Epithelial cell of esophagus (primary cell): Measurements from ENCODE around the gene RNF145.
"Not testable (repeated sequence)": the region's sequence is repeated elsewhere in the genome, so short reads cannot be mapped to it uniquely, and the experiment has no call there.

Experiments
- DNase-seq: peaks from one replicate; pipeline ENCODE4 v3.0.0; 2010; ENCODE audit warnings: low read depth
- H3K4me3 ChIP-seq: 2 replicates; pipeline ENCODE4 v1.5.1; 2011; ENCODE audit warnings: mild to moderate bottlenecking, low read length, control low read depth
- TF ChIP-seq, protein P1 (sequence below): IDR thresholded peaks from 2 replicates; pipeline ENCODE4 v1.5.1; 2011; ENCODE audit warnings: low read depth, mild to moderate bottlenecking, low read length, control low read depth, inconsistent platforms; ENCODE audit not compliant: insufficient read depth; ENCODE audit errors: missing control alignments

RNF145 gene

DNA sequence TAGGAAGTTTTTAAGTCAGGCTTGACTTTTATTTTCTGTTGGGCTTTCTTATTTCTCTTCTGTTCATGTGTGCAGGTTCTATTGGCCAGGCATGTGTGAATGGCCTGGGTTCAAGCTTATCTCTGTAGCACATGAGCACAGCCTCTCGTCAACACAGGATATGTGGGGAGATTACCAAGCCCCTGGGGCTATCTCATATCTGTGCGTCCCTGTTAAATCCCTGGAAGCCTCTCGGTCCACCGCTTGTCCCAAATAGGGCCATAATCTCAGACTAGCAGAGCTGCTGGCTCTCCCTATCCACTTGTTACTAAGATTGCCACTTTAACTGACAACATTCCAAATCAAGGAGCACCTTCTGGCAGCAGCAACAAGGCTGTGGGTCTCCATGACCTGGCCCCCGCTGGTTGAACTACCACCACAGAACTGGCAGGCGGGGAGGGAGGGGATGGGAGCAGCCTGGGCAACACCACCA, 81.2 kb downstream of the RNF145 start:
- TF ChIP-seq, protein P1, sequence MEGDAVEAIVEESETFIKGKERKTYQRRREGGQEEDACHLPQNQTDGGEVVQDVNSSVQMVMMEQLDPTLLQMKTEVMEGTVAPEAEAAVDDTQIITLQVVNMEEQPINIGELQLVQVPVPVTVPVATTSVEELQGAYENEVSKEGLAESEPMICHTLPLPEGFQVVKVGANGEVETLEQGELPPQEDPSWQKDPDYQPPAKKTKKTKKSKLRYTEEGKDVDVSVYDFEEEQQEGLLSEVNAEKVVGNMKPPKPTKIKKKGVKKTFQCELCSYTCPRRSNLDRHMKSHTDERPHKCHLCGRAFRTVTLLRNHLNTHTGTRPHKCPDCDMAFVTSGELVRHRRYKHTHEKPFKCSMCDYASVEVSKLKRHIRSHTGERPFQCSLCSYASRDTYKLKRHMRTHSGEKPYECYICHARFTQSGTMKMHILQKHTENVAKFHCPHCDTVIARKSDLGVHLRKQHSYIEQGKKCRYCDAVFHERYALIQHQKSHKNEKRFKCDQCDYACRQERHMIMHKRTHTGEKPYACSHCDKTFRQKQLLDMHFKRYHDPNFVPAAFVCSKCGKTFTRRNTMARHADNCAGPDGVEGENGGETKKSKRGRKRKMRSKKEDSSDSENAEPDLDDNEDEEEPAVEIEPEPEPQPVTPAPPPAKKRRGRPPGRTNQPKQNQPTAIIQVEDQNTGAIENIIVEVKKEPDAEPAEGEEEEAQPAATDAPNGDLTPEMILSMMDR: no peak
- no peak for DNase-seq
- no peak overlapping the region for H3K4me3 ChIP-seq

DNA sequence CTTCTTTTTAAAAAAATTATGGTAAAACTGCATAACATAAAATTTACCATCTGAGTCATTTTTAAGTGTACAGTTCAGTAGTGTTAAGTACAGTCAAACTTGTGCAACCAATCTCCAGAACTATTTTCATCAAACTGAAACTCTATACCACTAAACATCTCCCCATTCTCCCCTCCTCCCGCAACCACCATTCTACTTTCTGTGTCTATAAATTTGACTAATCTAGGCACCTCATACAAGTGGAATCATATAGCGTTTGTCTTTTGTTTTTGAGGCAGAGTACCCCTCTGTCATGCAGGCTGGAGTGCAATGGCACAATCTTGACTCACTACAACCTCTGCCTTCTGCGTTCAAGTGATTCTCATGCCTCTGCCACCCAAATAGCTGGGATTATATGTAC, 85.7 kb downstream of the RNF145 start:
- TF ChIP-seq, protein P1: no peak
- DNase-seq: no peak
- H3K4me3 ChIP-seq: no peak overlapping the region

DNA sequence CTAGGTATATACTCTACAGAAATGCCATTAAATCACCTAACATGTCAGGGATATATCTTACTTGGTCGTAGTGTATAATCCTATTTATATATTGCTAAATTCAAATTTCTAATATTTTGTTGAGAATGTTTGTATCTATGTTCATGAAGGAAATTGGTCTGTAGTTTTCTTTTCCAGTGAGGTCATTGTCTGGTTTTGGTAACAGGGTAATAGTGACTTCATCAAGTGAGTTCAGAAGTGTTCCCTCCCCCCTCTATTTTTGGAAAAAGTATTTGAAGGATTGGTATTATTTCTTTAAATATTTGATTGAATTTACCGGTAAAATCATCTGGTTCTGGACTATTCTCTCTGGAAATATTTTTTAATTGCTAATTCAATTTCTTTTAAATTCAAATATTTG, 86.2 kb downstream of the RNF145 start:
- DNase-seq: no peak
- TF ChIP-seq, protein P1: no peak
- no peak overlapping the region for H3K4me3 ChIP-seq

DNA sequence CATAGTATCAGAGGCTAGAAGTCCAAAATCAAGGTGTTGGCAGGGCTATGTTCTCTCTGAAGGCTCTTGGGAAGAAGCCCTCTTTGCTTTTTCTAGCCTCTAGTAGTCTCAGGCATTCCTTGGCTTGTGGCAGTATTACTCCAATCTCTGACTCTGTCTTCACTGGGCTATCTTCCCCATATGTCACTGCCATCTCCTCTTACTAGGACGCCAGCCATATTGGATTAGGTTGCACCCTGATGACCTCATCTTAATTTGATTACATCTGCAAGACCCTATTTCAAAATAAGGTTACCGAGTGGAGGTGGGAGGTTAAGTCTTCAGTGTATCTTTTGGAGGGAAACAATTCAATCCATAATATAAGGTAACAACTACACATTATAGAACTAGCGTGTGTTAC, 88.3 kb downstream of the RNF145 start:
- TF ChIP-seq, protein P1: no peak
- no peak overlapping the region for H3K4me3 ChIP-seq
- DNase-seq: no peak

DNA sequence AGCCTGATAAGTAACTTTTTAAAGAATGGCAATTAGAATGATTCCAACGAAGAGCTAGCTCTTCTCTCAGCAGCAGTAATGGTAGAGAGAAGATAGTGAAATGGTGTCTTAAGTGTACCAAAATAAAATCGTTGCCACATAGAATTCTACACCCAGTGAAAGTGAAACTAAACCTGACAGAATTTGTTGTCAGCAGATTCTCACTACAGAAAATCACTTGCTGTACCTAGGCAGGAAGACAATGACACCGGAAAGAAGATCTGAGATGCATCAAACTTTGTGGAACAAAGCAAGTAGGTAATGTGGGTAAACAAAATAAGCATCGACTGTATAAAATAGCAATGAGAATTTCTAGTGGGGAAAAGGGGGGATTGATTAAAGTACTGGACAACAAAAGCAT, 88.9 kb downstream of the RNF145 start:
- TF ChIP-seq, protein P1: no peak
- no peak overlapping the region for H3K4me3 ChIP-seq
- DNase-seq: no peak

DNA sequence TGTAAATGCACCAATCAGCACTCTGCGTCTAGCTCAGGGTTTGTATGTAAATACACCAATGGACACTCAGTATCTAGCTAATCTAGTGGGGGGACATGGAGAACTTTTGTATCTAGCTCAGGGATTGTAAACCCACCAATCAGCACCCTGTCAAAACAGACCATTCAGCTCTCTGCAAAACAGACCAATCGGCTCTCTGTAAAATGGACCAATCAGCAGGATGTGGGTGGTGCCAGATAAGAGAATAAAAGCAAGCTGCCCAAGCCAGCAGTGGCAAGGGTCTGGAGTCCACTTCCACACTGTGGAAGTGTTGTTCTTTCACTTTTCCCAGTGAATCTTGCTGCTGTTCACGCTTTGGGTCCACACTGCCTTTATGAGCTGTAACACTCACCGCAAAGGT, 89.5 kb downstream of the RNF145 start:
- DNase-seq, H3K4me3 ChIP-seq: not testable (repeated sequence)

DNA sequence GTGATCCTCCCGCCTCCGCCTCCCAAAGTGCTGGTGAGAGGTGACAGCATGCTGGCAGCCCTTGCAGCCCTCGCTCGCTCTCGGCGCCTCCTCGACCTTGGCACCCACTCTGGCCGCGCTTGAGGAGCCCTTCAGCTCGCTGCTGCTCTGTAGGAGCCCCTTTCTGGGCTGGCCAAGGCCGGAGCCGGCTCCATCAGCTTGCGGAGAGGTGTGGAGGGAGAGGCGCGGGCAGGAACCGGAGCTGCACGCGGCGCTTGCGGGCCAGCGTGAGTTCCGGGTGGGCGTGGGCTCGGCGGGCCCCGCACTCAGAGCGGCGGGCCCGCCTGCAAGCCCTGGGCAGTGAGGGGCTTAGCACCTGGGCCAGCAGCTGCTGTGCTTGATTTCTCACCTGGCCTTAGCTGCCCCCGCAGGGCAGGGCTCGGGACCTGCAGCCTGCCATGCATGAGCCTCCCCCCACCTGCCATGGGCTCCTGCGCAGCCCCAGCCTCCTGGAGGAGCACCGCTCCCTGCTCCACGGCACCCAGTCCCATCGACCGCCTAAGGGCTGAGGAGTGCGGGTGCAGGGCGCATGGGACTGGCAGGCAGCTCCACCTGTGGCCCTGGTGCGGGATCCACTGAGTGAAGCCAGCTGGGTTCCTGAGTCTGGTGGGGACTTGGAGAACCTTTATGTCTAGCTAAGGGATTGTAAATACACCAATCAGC, 90.2 kb downstream of the RNF145 start:
- not testable (repeated sequence) for H3K4me3 ChIP-seq, DNase-seq

DNA sequence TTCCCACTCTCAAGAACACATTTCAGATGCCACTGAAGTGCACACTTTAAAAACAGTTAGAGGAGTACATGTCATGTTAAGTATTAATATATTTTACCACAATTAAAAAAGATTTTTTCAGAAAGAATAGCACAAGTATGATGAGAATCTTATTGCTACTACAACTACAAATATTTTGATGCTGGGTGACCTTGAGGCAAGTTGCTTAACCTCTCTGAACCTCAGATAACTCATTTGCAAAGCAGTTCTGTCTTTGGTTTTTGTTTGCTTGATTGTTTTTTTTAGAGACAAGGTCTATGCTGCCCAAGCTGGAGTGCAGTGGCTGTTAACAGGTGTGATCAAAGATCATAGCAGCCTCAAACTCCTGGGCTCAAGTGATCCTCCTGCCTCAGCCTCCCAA, 95.9 kb downstream of the RNF145 start:
- no peak for DNase-seq
- TF ChIP-seq, protein P1: no peak
- no peak overlapping the region for H3K4me3 ChIP-seq
